OCI-LY1 (cell line): ENCODE measurements around the gene MMRN2.

Experiments
- H2AFZ ChIP-seq: fragments of 200-600 bp; sonication (generic), shearing (Covaris generic); 2 replicates; pipeline ENCODE4 v1.6.0; 2014; ENCODE audit warnings: antibody characterized with exemption, mild to moderate bottlenecking, low read length
- H3F3A ChIP-seq: fragments of 200-600 bp; sonication (generic), shearing (Covaris generic); 2 replicates; pipeline ENCODE4 v1.6.0; 2014; ENCODE audit warnings: mild to moderate bottlenecking, antibody characterized with exemption, low read length, moderate library complexity; ENCODE audit not compliant: insufficient read depth
- H3K27ac ChIP-seq: fragments of 200-600 bp; sonication (generic); 2 replicates; pipeline ENCODE4 v1.5.1; 2014; ENCODE audit warnings: low read length, mixed run types, mild to moderate bottlenecking, low read depth; ENCODE audit not compliant: poor library complexity, severe bottlenecking
- H3K27me3 ChIP-seq: fragments of 200-600 bp; sonication (generic); 2 replicates; pipeline ENCODE4 v1.6.0; 2014; ENCODE audit warnings: antibody characterized with exemption, mild to moderate bottlenecking, low read length, moderate library complexity; ENCODE audit not compliant: insufficient read depth
- H3K36me3 ChIP-seq: fragments of 200-600 bp; sonication (generic); 2 replicates; pipeline ENCODE4 v1.6.1; 2014; ENCODE audit warnings: mild to moderate bottlenecking, antibody characterized with exemption, low read length, moderate library complexity, mixed read lengths; ENCODE audit not compliant: insufficient read depth
- H3K4me1 ChIP-seq: fragments of 200-600 bp; sonication (generic); 2 replicates; pipeline ENCODE4 v1.5.1; 2014; ENCODE audit warnings: mild to moderate bottlenecking, low read length, moderate library complexity; ENCODE audit not compliant: insufficient read depth, severe bottlenecking
- H3K4me2 ChIP-seq: fragments of 200-600 bp; sonication (generic), shearing (Covaris generic); 2 replicates; pipeline ENCODE4 v1.6.1; 2014; ENCODE audit warnings: low read length
- H3K4me3 ChIP-seq: fragments of 200-600 bp; sonication (generic); 2 replicates; pipeline ENCODE4 v1.5.1; 2014; ENCODE audit warnings: low read length, low read depth, mild to moderate bottlenecking, mixed read lengths; ENCODE audit not compliant: poor library complexity, severe bottlenecking
- H3K79me2 ChIP-seq: fragments of 200-600 bp; shearing (Covaris generic); 2 replicates; pipeline ENCODE4 v1.6.1; 2016; ENCODE audit warnings: mixed run types, low read length, mixed read lengths; ENCODE audit not compliant: insufficient read depth
- H3K9ac ChIP-seq: fragments of 200-600 bp; sonication (generic), shearing (Covaris generic); 2 replicates; pipeline ENCODE4 v1.6.1; 2014; ENCODE audit warnings: mild to moderate bottlenecking, low read length, mixed read lengths
- H3K9me2 ChIP-seq: fragments of 200-600 bp; sonication (generic), shearing (Covaris generic); 2 replicates; pipeline ENCODE4 v1.6.1; 2014; ENCODE audit warnings: low read depth, mild to moderate bottlenecking, low read length, mixed read lengths
- H3K9me3 ChIP-seq: fragments of 200-600 bp; shearing (Covaris generic); 2 replicates; pipeline ENCODE4 v1.6.1; 2014; ENCODE audit warnings: low read length, mixed read lengths
- H4K20me1 ChIP-seq: fragments of 200-600 bp; sonication (generic), shearing (Covaris generic); 2 replicates; pipeline ENCODE4 v1.6.0; 2016; ENCODE audit warnings: mild to moderate bottlenecking, low read length; ENCODE audit not compliant: insufficient read depth
- CTCF ChIP-seq: fragments of 200-600 bp; sonication (generic), shearing (Covaris generic); IDR thresholded peaks from 2 replicates; pipeline ENCODE4 v1.5.1; 2017; ENCODE audit warnings: mild to moderate bottlenecking, antibody characterized with exemption, low read length, moderate library complexity, mixed read lengths
- EZH2 ChIP-seq: fragments of 200-600 bp; sonication (generic), shearing (Covaris generic); IDR thresholded peaks from 2 replicates; pipeline ENCODE4 v1.8.0; 2017; ENCODE audit warnings: borderline replicate concordance, mixed run types, mild to moderate bottlenecking, antibody characterized with exemption, low read length, moderate library complexity, mixed read lengths

MMRN2 gene

GRCh38 chr10:86918022-86918471 lies 39.4 kb downstream of the MMRN2 start:
- Histone ChIP-seq H3K36me3 (peaks cover 24% of the 10 kb centered on the region; the same call in 1 of the 2 replicates), H3K9ac (no peak overlapping the region), H2AFZ (no peak overlapping the region), H3F3A (no peaks in the 10 kb centered on the region), H3K4me3 (no peak overlapping the region), H3K9me3 (no peaks in the 10 kb centered on the region), H3K4me2 (no peak overlapping the region), H3K27me3 (no peaks in the 10 kb centered on the region), H4K20me1 (no peaks in the 10 kb centered on the region), H3K9me2 (no peaks in the 10 kb centered on the region), H3K4me1 (no peaks in the 10 kb centered on the region), H3K27ac (no peak overlapping the region), H3K79me2 (no peaks in the 10 kb centered on the region)
- TF ChIP-seq EZH2 (no peak), CTCF (no peak)

GRCh38 chr10:86914734-86915133 lies 42.7 kb downstream of the MMRN2 start:
- H4K20me1 ChIP-seq = no peaks in the 10 kb centered on the region
- TF ChIP-seq CTCF (no peak), EZH2 (no peak)
- peaks cover 16% of the 10 kb centered on the region; the same call in 1 of the 2 replicates for H3K36me3 ChIP-seq

GRCh38 chr10:86905429-86905828 lies 52.0 kb downstream of the MMRN2 start:
- H3K4me1 ChIP-seq = no peaks in the 10 kb centered on the region
- no peaks in the 10 kb centered on the region for H3K27me3 ChIP-seq
- H3K9ac ChIP-seq = no peak overlapping the region
- no peak overlapping the region for H3K4me3 ChIP-seq
- no peaks in the 10 kb centered on the region for H3K79me2 ChIP-seq
- H3F3A ChIP-seq = no peaks in the 10 kb centered on the region
- H2AFZ ChIP-seq = no peak overlapping the region
- no peaks in the 10 kb centered on the region for H3K9me2 ChIP-seq
- peaks cover 11% of the 10 kb centered on the region for H3K36me3 ChIP-seq
- 0 out of 2 replicates have a peak, but pooled peaks cover 2% of the 10 kb centered on the region for H3K9me3 ChIP-seq
- H3K4me2 ChIP-seq = no peak overlapping the region
- H3K27ac ChIP-seq = no peak overlapping the region
- no peak for TF ChIP-seq CTCF
- TF ChIP-seq EZH2 = no peak
- no peaks in the 10 kb centered on the region for H4K20me1 ChIP-seq

More at GRCh38 chr10:86914734-86915133, 42.7 kb downstream of the MMRN2 start:
- H3K4me2 ChIP-seq = no peak overlapping the region
- no peaks in the 10 kb centered on the region for H3K27me3 ChIP-seq
- no peak overlapping the region for H3K27ac ChIP-seq
- H3K9me3 ChIP-seq = no peaks in the 10 kb centered on the region
- no peaks in the 10 kb centered on the region for H3K9me2 ChIP-seq
- H3K9ac ChIP-seq = no peak overlapping the region
- H2AFZ ChIP-seq = no peak overlapping the region
- no peaks in the 10 kb centered on the region for H3F3A ChIP-seq
- no peaks in the 10 kb centered on the region for H3K4me1 ChIP-seq
- H3K4me3 ChIP-seq = no peak overlapping the region
- H3K79me2 ChIP-seq = no peaks in the 10 kb centered on the region
